ENCODE data around the gene THEM4.

- TF ChIP-seq GATA2 (IDR thresholded peaks at IDR 0.05; ENCODE audit: low read depth, low read length) = no peak
- no peak for TF ChIP-seq GATA3 (IDR thresholded peaks at IDR 0.05; ENCODE audit: low read depth, low read length)
Observed at GRCh38 chr1:151918819-151919610, 9.7 kb upstream of the THEM4 start.
